ENCODE measurements around the gene ADAMTS14. TPM values are rescaled to one million over a fixed set of nuclear protein-coding genes. Genes with fewer than 3 reads are reported as not detected.
A peak's percentile ranks its signal among the peaks of the same experiment; 100 is the strongest.
"Not testable (repeated sequence)": the region's sequence is repeated elsewhere in the genome, so short reads cannot be mapped to it uniquely, and the experiment has no call there.

The ADAMTS14 gene
- total RNA-seq, 1 donor from 2014 or later, result 0.16 TPM

- no peak for DNase-seq
Observed at GRCh38 chr10:70656489-70656888, 15.8 kb upstream of the ADAMTS14 start.

DNA sequence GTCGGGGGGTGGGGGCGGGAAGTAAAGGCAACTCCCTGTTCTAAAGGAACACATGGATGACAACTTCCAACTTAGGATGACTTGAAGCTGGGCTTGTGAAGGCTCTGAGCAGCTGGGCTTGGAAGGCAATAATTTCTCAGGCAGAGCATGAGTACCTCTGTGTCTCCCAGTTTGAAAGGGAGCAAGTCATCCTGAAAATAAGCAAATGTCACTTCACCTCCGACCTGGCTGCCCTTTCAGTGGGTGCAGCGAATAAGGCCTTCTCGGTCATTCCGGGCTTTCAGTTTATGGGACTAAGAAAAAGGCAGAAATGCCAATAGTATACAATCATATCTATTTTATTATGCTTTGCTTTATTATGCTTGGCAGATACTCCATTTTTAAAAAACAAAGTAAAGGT is 15.3 kb upstream of the ADAMTS14 start:
- no peak for DNase-seq

DNA sequence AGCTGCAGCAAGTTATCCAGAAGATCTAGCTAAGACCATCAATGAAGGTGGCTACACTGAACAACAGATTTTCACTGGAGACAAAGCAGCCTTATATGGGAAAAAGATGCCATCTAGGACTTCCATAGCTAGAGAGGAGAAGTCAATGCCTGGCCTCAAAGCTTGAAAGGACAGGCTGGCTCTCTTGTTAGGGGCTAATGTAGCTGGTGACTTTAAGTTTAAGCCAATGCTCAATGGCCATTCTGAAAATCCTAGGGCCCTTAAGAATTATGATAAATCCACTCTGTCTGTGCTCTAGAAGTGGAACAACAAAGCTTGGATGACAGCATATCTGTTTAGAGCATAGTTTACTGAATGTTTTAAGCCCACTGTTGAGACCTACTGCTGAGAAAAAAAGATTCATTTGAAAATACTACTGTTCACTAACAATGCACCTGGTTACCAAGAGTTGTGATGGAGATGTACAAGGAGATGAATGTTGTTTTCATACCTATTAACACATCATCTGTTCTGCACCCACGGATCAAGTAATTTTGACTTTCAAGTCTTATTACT is 13.6 kb upstream of the ADAMTS14 start:
- no peak for DNase-seq

DNA sequence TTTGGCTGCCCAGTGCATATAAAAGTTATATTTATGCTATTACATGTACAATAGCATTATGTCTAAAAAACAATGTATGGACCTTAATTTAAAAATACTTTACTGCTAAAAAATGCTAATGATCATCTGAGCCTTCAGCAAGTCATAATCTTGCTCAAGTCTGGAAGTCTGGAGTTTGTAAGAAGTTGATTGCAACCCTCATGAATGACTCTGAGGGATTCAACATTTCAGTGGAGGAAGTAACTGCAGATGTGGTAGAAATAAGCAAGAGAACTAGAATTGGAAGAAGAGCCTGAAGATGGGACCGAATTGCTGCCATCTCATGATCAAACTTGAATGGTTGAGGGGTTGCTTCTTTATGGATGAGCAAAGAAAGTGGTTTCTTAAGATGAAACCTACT is 13.0 kb upstream of the ADAMTS14 start:
- DNase-seq, result no peak

DNA sequence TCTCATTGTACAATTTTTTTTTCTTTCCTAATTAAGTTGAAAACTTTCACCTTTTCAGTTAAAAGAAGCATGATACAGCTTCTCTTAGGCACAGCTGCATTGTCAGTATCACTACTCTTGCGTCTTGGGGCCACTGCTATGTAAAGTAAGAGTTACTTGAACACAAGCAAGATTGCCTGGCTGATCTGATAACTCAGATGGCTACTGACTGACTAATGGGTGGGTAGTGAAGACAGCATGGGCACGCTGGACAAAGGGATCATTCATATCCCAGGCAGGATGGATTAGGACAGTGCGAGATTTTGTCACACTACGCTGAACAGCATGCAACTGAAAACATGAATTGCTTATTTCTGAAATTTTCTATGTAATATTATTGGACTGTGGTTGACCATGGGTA is 11.6 kb upstream of the ADAMTS14 start:
- DNase-seq, result peak; percentile 27

- DNase-seq, result no peak
Observed at GRCh38 chr10:70661623-70662361, 10.5 kb upstream of the ADAMTS14 start.

DNA sequence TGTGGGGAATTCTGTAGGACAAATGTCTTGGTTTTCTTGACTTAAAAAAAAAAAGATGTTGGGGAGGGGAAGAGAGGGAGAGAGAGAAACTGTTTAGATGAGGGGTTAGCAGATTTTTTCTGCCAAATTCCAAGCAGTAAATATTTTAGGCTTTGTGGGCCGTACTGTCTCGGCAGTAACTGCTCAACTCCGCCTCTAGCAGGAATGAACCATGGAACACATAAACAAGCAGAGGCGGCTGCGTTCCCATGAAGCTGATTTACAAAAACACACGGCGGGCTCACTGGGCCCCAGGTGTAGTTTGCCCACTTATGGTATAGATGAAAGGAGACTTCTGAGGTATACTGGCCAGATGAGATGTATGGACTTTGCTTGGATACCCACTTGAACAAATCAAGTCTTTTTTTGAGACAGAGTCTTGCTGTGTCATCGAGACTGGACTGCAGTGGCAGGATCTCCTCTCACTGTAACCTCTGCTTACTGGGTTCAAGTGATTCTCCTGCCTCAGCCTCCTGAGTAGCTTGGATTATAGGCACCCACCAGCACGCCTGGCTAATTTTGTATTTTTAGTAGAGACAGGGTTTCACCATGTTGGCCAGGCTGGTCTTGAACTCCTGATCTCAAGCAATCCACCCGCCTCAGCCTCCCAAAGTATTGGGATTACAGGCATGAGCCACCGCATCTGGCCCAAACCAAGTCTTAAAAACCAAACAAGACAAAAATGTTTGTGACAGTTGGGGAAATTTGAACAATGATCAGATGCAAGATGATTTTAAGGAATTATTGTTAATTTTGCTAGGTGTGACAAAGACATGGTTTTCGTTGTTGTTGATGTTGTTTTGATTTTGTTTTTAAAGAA is 9.7 kb upstream of the ADAMTS14 start:
- DNase-seq, result no peak

GRCh38 chr10:70663458-70664409 is 8.6 kb upstream of the ADAMTS14 start:
- DNase-seq, result not testable (repeated sequence)

- peak; percentile 71 for DNase-seq
Observed at GRCh38 chr10:70664702-70665195, 7.6 kb upstream of the ADAMTS14 start.

- no peak for DNase-seq
Observed at GRCh38 chr10:70666960-70667798, 5.1 kb upstream of the ADAMTS14 start.

DNA sequence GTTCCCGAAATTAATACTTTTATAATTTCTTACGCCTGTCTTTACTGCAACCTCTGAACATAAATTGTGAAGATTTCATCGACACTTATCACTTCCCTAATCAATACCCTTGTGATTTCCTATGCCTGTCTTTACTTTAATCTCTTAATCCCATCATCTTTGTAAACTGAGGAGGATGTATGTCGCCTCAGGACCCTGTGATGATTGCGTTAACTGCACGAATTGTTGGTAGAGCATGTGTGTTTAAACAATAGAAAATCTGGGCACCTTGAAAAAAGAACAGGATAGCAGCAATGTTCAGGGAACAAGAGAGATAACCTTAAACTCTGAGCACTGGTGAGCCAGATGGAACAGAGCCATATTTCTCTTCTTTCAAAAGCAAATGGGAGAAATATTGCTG is 4.5 kb upstream of the ADAMTS14 start:
- not testable (repeated sequence) for DNase-seq

- no peak for DNase-seq
Observed at GRCh38 chr10:70668454-70668970, 3.8 kb upstream of the ADAMTS14 start.

GRCh38 chr10:70669015-70669414 is 3.3 kb upstream of the ADAMTS14 start:
- no peak for DNase-seq

GRCh38 chr10:70669732-70670317 is 2.5 kb upstream of the ADAMTS14 start:
- DNase-seq, result no peak

GRCh38 chr10:70671619-70672164 is 614 bp upstream of the ADAMTS14 start:
- DNase-seq, result no peak

DNA sequence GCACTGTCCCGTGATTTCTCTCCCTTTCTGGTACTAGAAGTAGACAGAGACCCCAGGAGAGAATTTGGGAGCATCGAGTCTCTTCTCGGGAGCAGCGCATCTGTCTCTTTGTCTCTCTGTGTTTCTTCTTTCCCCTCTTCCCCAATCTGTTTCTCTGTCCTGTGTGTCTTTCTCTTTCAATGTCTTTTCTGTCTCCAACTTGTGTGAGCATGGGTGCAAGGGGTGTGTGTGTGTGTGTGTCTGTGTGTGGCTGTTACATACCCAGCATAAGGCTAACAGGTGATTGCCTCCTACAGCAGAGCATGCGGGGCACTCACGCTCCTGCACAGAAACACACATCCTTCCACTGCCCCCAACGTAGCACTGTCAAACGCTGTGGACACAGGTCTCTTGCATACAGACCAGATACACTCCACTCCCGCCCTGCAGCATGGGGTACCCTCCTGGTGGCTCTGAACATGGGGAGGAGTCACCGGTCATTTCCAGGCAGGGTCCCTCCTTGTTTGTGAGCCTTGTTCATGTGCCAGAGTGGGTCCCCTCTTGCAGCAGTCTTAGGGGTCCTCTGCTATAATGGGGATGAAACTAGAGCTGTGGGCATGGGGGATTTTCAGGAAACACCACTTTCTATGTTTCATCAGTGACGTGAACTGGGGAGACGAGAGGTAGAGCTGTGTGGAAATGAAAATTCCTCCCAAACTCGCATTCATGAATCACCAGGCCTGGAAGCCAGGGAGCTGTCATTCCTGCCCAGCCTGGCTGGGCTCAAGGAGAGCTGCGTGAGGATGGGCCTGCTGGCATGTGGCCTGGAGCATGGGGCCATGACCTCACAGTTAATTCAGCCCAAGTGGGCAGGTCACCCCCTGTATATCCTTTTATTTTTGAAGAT is 980 bp downstream of the ADAMTS14 start:
- DNase-seq, result no peak

DNA sequence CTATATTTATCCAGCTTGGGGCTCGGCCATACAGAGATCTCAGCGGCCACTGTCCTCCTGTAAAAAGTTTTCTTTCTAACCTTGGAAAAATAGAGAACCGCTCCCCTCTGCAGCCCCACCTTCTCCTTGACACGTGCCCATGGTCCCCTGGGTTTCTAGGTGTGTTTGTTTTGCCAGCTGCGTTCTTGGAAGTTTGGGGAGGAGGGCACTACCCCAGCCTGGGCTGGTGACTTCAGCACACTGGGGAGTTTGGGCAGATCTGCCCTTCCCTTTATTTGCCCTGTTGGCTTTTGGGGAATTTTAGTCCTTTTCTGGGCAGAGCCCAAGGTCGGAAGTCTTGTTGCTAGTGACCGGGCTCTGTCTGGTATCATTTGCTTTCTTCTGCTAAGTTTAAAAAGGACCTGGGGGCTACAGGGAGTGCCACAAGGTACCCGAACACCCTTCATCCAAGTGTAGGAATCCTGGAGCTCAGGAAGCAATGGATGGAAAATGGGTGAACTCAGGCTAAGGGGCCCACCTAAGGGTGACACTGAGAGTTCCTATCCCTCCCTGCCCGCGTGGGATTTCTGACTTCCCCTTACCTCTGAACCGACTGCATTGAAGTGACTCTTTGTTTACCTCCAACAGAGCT is 1.7 kb downstream of the ADAMTS14 start:
- no peak for DNase-seq
